ENCODE measurements around the gene PDRG1. TPM values are rescaled to one million over a fixed set of nuclear protein-coding genes. Genes with fewer than 3 reads are reported as not detected.

Gene PDRG1
- total RNA-seq, 1 donor = 2.2 TPM

DNA sequence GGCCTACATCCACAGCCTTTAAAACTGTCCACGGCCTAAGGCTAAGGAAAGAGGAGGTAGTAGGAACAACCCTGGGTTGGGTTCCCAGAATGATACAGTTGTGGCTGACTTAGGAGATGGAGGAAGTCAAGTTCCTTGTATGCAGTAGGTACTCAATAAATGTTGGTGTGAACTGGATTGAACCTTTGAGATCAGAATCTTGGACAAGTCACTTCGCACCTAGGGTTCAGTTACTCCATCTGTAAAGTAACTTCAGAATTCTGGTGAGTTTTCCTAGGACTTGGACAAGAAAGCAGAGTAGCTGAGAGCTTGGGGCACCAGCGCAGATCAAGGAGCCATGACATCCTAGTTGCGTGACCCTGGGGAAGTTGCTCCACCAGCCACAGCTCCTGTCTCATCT is 25.2 kb upstream of the PDRG1 start:
- no peaks in the 10 kb centered on the region for H3K4me1 ChIP-seq (ENCODE audit: insufficient read depth, low read length)
- no peak overlapping the region for H2AFZ ChIP-seq (ENCODE audit: low read length)
- DNase-seq (ENCODE audit: insufficient read length, low spot score, missing footprints) = no peak
- H3K4me3 ChIP-seq (ENCODE audit: insufficient read depth, low read length) = no peak overlapping the region
- H3K79me2 ChIP-seq (ENCODE audit: insufficient read depth, low read length) = no peaks in the 10 kb centered on the region
- TF ChIP-seq, protein P1, sequence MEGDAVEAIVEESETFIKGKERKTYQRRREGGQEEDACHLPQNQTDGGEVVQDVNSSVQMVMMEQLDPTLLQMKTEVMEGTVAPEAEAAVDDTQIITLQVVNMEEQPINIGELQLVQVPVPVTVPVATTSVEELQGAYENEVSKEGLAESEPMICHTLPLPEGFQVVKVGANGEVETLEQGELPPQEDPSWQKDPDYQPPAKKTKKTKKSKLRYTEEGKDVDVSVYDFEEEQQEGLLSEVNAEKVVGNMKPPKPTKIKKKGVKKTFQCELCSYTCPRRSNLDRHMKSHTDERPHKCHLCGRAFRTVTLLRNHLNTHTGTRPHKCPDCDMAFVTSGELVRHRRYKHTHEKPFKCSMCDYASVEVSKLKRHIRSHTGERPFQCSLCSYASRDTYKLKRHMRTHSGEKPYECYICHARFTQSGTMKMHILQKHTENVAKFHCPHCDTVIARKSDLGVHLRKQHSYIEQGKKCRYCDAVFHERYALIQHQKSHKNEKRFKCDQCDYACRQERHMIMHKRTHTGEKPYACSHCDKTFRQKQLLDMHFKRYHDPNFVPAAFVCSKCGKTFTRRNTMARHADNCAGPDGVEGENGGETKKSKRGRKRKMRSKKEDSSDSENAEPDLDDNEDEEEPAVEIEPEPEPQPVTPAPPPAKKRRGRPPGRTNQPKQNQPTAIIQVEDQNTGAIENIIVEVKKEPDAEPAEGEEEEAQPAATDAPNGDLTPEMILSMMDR (IDR thresholded peaks at IDR 0.05; ENCODE audit: extremely low read depth, low read depth, low read length) = no peak
- H3K9me3 ChIP-seq (ENCODE audit: low read depth, low read length) = no peaks in the 10 kb centered on the region
- H3K27me3 ChIP-seq (ENCODE audit: insufficient read depth, low read length) = peaks cover 19% of the 10 kb centered on the region
- no peak overlapping the region for H3K4me2 ChIP-seq (ENCODE audit: insufficient read depth, low read length)
- H3K36me3 ChIP-seq (ENCODE audit: insufficient read depth, low read length) = no peaks in the 10 kb centered on the region
- no peaks in the 10 kb centered on the region for H4K20me1 ChIP-seq (ENCODE audit: insufficient read depth, low read length)
- no peak overlapping the region for H3K27ac ChIP-seq (ENCODE audit: low read depth, low read length)

DNA sequence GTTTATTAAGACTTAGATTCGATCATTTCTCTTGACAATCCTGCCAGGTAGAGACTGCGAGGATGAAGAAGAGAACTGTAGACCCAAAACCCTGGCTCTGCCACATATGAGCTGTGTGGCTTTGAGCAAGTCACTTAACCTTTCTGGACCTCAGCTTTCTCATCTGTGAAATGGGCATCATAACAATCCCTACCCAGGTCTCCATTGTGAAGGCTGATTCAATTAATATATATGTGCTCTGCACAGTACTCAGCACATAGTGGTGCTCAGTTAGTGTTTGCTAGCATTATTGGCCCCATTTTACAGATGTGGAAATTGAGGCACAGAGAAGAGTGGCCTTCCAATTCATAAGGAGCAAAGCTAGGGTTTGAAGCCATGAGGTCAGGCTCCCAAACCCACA is 24.0 kb upstream of the PDRG1 start:
- Histone ChIP-seq H4K20me1 (ENCODE audit: insufficient read depth, low read length) (no peaks in the 10 kb centered on the region), H3K4me1 (ENCODE audit: insufficient read depth, low read length) (no peaks in the 10 kb centered on the region), H3K4me2 (ENCODE audit: insufficient read depth, low read length) (no peak overlapping the region), H2AFZ (ENCODE audit: low read length) (no peak overlapping the region), H3K79me2 (ENCODE audit: insufficient read depth, low read length) (no peaks in the 10 kb centered on the region), H3K36me3 (ENCODE audit: insufficient read depth, low read length) (no peaks in the 10 kb centered on the region), H3K27ac (ENCODE audit: low read depth, low read length) (no peak overlapping the region), H3K9me3 (ENCODE audit: low read depth, low read length) (no peaks in the 10 kb centered on the region), H3K27me3 (ENCODE audit: insufficient read depth, low read length) (peaks cover 24% of the 10 kb centered on the region), H3K4me3 (ENCODE audit: insufficient read depth, low read length) (no peak overlapping the region)
- TF ChIP-seq, protein P1 (IDR thresholded peaks at IDR 0.05; ENCODE audit: extremely low read depth, low read depth, low read length) = no peak
- DNase-seq (ENCODE audit: insufficient read length, low spot score, missing footprints) = no peak

DNA sequence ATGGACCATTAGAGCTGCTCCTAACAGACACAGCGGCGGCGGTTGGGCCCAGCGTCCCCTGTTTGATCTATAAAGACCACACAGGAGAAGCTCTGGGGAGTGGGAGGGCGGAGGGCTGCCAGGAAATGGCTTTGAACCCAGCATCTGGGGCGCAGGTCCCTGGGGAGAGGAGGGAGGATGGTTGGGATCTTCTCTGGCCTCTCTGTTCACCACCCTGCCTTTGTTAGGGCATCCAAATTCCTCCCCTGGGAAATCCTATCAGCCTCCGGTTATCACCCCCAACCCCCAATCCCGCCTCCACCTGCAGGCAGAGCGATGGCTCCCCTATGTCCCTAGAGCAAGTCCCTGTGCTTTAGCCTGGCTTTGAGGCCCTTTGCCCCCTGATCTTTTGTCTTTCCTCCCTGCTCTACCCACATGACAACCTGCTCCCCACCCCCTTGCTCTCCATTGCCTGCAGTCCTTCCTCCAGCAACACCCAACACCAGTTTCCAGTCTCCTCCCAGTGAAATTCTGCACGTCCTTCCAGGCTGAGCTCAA is 23.2 kb upstream of the PDRG1 start:
- Histone ChIP-seq H3K4me2 (ENCODE audit: insufficient read depth, low read length) (no peak overlapping the region), H3K27me3 (ENCODE audit: insufficient read depth, low read length) (peaks cover 26% of the 10 kb centered on the region), H3K27ac (ENCODE audit: low read depth, low read length) (no peak overlapping the region), H2AFZ (ENCODE audit: low read length) (no peak overlapping the region), H3K9me3 (ENCODE audit: low read depth, low read length) (no peaks in the 10 kb centered on the region), H3K4me3 (ENCODE audit: insufficient read depth, low read length) (no peak overlapping the region), H3K4me1 (ENCODE audit: insufficient read depth, low read length) (no peaks in the 10 kb centered on the region), H3K79me2 (ENCODE audit: insufficient read depth, low read length) (no peaks in the 10 kb centered on the region), H3K36me3 (ENCODE audit: insufficient read depth, low read length) (no peaks in the 10 kb centered on the region), H4K20me1 (ENCODE audit: insufficient read depth, low read length) (no peaks in the 10 kb centered on the region)
- TF ChIP-seq, protein P1 (IDR thresholded peaks at IDR 0.05; ENCODE audit: extremely low read depth, low read depth, low read length) = no peak
- no peak for DNase-seq (ENCODE audit: insufficient read length, low spot score, missing footprints)

DNA sequence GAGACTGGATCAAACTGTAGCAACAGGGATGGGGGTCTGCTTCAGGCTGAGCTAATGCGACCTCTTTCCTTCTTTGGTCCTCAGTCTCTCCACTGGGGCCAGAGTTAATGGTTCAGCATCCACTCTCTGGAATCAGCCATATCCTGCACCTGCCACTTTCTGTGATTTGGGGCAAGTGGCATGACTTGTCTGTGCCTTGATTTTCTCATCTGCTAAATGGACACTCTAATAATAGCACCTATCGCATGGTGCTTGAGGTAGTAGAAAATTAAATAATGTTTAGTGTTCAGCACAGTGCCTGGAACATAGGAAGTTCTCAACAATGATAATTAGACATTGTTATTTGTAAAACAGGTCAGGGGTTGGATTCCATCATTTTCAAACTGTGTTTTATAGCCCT is 22.4 kb upstream of the PDRG1 start:
- H3K79me2 ChIP-seq (ENCODE audit: insufficient read depth, low read length) = no peaks in the 10 kb centered on the region
- no peaks in the 10 kb centered on the region for H3K4me1 ChIP-seq (ENCODE audit: insufficient read depth, low read length)
- no peak overlapping the region for H3K4me3 ChIP-seq (ENCODE audit: insufficient read depth, low read length)
- H3K9me3 ChIP-seq (ENCODE audit: low read depth, low read length) = no peaks in the 10 kb centered on the region
- H4K20me1 ChIP-seq (ENCODE audit: insufficient read depth, low read length) = no peaks in the 10 kb centered on the region
- H3K36me3 ChIP-seq (ENCODE audit: insufficient read depth, low read length) = no peaks in the 10 kb centered on the region
- TF ChIP-seq, protein P1 (IDR thresholded peaks at IDR 0.05; ENCODE audit: extremely low read depth, low read depth, low read length) = no peak
- H3K27ac ChIP-seq (ENCODE audit: low read depth, low read length) = no peak overlapping the region
- H3K27me3 ChIP-seq (ENCODE audit: insufficient read depth, low read length) = peaks cover 30% of the 10 kb centered on the region
- H3K4me2 ChIP-seq (ENCODE audit: insufficient read depth, low read length) = no peak overlapping the region
- H2AFZ ChIP-seq (ENCODE audit: low read length) = no peak overlapping the region
- no peak for DNase-seq (ENCODE audit: insufficient read length, low spot score, missing footprints)

All from osteoblast (primary cell).